Stimulated activated CD4-positive, alpha-beta T cell treated with anti-CD3 and anti-CD28 coated beads, Interleukin-4, amount 100 ng/mL, for 48 hours (primary cell): Measurements from ENCODE around the gene MRGPRG.

Source experiments
- DNase-seq, 2 donors: peaks; one replicate each; pipeline ENCODE4 v3.0.0-alpha.2; 2020; ENCODE audit warnings: low read depth in 2 of 2

MRGPRG gene

DNA sequence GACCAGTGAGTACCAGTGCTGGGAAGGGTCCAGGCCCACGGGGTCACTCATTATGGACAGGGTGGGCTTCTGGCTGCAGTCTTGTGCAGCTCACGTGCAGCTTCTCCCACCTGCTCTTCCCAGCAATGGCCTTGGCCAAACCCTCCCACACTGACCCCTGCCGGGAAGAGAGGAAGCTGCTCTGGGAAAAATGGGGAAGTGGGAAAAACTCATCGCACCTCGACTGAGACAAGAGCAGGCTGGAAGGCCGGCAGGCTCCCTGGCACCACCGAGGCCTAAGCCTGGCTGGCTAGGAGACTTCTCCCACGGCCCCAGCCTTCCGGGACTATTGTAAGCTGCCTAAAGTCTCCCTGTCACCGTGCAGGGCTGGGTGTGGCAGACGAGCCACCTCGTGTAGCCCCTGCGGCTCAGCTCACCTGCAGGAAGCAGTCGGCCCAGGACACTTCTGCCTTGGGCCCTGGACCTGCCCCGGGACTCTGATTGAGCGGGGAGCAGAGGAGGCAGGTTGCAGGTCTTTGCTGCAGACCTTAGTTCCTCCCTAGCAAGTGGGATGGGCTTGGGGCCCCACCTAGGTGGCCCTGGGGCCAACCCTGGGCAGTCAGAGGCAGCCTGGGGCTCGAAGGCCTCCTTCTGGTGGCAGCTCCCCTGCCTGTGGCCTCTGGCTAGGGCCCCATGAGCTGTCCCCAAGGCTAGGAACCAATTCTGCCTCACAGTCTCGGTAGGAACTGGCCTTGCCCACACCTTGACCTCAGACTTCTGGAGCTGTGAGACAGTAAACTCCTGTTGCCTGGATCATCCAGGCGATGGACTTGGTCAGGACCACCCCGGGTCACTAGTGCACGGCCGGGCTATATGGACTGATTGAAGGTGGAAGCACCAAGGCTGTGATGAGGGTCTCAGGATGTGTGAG is 23.1 kb downstream of the MRGPRG start:
- no peak for DNase-seq

DNA sequence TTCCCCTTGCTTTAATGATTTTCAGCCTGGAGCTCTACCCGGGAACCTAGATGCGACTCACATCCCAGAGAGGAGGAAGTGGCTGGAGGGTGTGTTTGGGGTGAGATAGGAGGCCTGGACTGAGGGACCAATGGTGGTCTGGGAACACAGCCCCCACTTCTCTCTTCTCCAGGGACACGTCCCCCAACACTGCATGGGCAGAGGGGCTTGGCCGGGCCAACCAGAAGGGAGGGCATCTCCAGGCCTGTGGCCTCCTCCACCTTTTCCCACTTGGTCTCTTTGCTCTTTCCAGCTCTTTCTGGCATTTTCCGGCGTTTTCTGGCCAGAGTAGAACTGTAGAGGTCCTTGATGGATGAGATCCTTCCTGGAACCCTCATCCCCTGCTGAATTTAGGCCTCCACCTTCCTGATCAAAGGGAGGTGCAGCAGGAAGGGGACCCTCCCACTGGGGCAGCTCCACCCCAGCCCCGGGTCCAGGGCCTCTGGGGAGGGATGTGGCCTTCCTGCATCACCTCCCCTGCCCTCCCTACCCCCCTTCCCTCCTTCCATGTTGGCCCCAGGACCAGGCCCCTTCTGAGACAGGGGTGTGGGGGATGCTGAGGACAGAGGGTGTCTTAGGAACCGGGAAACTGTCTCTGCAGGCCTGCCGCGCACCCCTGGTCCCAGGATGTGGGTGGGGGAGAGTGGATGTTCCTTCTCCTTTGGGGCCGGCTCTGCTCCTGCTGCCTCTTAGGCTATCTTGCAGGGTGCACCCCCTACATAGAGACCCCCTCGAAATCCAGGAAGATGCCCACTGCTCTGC is 24.4 kb downstream of the MRGPRG start:
- DNase-seq: no peak

GRCh38 chr11:3193373-3194015 is 25.1 kb downstream of the MRGPRG start:
- DNase-seq: no peak

DNA sequence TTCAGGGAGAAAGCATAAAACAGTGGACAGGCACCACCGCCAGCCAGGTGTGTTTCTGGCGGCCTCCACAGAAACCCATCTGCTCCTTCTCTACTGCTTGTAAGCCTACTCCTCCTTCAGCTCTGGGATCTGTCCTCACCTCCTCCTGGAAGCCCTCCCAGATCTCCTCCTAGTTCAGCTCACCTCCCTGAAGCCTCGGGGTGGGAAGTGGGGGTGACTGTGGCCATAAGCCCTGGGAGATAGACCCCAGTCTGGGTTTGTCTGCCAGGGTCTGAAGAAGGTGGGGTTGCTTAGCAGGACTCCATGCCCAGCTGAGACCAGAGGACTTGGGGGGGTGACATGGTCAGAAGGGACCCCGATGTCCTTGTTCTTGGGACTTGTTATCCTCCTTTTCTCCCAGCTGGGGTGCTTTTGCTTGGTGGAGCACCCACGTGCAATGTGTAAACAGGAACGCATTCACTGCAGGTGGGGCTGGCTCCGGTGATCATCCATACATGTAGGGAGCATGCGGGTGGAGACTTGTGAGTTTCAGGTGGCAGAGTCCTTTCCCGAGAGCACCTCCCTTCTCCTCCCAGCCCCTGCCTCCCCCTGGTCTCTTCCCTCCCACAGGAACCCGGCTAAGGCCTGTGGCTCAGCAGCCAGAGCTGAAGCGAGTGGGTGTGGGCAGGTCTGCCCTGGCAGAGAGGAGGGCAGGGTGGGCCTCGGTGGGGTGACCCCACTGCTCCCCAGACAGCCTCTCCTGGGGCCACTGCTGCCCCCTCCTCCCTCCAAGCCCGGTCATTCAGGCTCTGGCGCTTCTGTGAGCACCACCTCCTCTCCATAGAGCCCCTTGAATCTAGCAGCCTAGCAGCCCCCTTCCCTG is 25.9 kb downstream of the MRGPRG start:
- no peak for DNase-seq

DNA sequence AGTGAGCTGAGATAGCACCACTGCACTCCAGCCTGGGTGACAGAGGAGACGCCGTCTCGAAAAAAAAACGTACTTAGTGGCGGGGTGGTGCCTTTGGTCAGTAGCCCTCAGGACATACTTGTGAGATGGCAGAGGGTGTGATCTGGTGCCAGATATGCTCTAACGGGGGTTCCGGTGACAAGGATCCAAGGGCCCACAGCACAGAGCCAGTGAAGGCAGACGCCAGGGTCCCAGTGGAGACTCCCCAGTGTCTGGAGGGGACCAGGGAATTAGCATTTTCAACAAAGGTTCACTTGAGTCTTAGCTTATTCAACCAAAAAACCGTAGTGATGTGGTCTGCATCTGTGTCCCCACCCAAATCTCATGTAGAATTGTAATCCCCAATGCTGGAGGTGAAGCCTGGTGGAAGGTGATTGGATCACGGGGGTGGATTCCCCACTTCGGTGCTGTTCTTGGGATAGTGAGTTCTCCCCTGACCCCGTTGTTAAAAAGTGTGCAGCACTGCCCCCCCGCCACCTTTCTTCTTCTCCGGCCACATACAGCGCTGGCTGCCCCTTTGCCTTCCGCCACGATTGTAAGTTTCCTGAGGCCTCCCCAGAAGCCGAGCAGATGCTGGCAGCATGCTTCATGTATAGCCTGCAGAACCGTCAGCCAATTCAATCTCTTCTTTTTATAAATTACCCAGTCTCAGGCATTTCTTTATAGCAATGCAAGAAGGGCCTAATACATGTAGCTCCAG is 26.9 kb downstream of the MRGPRG start:
- no peak for DNase-seq

- no peak for DNase-seq
Observed at GRCh38 chr11:3190600-3190999, 28.0 kb downstream of the MRGPRG start.

DNA sequence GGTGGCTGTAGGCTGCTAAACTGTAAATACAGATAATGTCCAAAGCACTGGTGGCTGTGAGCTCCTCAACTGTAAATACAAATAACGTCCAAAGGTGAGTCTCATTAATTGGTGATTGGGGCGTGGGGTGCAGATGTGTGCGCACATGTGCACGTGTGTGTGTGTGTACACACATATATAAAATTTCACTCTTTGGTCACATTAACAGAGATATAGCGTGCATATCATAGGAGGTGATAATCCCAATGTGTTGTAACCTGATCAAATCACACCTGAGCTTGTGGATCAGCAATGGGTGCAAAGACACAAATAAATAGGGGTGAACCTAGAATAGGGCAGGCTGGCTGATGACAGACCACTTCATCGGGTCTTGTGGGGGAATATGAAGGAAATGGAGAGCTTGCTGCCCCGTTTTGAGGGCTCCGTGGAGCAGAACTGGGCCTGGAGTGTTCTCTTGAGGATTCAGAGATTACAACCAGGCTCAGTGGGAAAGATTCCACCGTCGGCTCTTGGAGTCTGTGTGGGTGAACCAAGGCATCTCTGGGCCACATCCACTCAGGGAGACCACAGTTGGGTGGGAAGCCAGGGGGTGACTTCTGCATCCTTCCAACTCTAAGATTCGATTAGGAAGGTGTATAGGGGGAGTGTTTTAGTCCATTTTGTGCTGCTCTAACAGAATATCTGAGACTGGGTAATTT is 28.6 kb downstream of the MRGPRG start:
- DNase-seq: no peak

GRCh38 chr11:3189196-3189843 is 29.3 kb downstream of the MRGPRG start:
- no peak for DNase-seq

- DNase-seq: no peak
Observed at GRCh38 chr11:3188496-3189195, 30.0 kb downstream of the MRGPRG start.

- no peak for DNase-seq
Observed at GRCh38 chr11:3186166-3186953, 32.3 kb downstream of the MRGPRG start.

GRCh38 chr11:3184732-3185347 is 33.8 kb downstream of the MRGPRG start:
- DNase-seq: no peak

- DNase-seq: no peak
Observed at GRCh38 chr11:3183523-3183922, 35.1 kb downstream of the MRGPRG start.

DNA sequence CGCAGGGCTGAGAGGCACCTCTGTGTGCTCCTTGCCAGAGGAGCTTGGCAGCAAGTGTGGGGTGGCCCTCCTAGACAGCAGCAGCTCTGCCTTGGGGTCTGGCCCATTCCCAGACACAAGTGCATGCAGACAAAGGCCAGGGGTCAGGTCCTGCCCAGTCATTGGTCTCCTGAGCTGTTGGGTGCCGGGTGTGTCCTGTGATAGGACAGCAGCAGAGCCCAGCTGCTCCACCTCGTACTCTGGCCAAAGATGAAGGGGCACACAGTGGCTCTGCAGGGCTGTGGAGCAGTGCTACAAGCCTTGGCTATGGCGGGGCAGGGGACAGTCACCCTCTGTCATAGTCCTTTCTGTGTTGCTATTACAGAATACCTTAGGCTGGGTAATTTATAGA is 36.2 kb downstream of the MRGPRG start:
- no peak for DNase-seq

GRCh38 chr11:3181725-3182461 is 36.7 kb downstream of the MRGPRG start:
- DNase-seq: no peak

DNA sequence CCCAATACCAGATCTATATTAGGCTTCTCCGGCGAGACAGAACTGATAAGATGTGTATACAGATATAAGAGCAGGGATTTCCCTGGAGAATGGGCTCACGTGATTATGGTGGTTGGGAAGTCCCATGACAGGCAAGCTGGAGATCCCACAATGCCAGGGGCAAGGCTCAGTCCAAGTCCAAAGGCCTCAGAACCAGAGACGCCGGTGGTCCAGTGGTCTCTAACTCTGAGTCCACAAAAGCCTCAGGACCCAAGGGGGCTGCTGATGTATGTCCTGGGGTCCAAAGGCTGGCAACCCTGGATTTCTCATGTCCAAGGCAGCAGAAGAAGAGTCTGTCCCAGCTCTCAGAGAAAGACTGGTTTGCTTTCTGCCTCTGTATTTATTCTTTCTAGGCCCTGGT is 37.7 kb downstream of the MRGPRG start:
- no peak for DNase-seq

- DNase-seq: no peak
Observed at GRCh38 chr11:3178349-3178748, 40.3 kb downstream of the MRGPRG start.

DNA sequence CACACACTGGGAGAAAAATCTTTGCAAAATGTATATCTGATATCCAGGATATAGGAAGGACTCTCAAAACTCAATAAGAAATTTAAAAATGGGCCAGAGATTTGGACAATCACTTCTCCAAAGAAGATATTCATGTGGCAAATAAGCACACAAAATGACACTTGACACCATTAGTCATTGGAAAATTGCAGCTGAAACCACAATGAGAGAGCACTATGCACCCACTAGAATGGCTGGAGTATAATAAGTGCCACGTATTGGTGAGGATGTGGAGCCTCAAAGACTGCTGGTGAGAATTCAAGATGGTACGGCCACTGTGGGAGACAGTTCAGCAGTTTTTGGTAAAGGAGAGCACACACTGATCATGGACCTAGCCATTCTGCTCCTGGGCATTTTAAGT is 40.7 kb downstream of the MRGPRG start:
- no peak for DNase-seq
